ENCODE data around the gene LRG1. TPM values are rescaled to one million over a fixed set of nuclear protein-coding genes. Genes with fewer than 3 reads are reported as not detected.

LRG1 gene
- total RNA-seq, 1 experiment from 2014 or later, result 0.81 TPM

DNA sequence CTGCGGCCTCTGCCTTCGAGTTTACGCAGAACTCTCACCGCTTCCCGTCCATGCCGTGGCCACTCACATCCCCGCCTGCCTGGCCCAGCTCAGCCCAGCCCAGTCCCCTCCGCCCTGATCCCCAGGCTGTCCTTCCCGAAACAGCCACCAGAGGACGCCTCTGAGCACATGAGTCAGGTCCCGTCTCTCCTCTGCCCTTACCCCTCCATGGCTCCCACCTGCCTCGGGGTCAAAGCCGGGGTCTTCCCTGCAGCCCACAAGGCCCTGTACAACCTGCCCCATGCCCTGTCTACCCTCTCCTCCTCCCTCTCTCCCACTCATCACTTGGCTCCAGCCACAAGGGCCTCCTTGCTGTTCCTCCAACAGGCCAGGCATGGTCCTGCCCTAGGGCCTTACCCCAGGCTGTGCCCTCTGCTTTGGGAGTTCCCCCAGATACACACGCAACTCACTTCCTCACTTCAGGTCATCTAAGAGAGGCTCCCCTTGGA is 27.8 kb upstream of the LRG1 start:
- DNase-seq (ENCODE audit: low spot score) (peak; percentile 96), ATAC-seq (peak; percentile 94)
- Mint-ChIP-seq H3K9me3 (no peaks in the 10 kb centered on the region), H3K4me1 (peaks cover 2% of the 10 kb centered on the region; the same call in 1 of the 2 replicates), H3K36me3 (no peaks in the 10 kb centered on the region), H3K27ac (no peak overlapping the region), H3K4me3 (no peak overlapping the region), H3K27me3 (ENCODE audit: low read depth) (no peaks in the 10 kb centered on the region)
- ChIA-PET POLR2A (no interaction called here), CTCF (interaction anchor here (0.6 to 14.6 kb wide), 40 partner anchors 9 to 301 kb away, joined by 3 to 217 read pairs (median 6); partner anchors contain the start of genes PLIN4 and PLIN5)
- TF ChIP-seq, protein P1, sequence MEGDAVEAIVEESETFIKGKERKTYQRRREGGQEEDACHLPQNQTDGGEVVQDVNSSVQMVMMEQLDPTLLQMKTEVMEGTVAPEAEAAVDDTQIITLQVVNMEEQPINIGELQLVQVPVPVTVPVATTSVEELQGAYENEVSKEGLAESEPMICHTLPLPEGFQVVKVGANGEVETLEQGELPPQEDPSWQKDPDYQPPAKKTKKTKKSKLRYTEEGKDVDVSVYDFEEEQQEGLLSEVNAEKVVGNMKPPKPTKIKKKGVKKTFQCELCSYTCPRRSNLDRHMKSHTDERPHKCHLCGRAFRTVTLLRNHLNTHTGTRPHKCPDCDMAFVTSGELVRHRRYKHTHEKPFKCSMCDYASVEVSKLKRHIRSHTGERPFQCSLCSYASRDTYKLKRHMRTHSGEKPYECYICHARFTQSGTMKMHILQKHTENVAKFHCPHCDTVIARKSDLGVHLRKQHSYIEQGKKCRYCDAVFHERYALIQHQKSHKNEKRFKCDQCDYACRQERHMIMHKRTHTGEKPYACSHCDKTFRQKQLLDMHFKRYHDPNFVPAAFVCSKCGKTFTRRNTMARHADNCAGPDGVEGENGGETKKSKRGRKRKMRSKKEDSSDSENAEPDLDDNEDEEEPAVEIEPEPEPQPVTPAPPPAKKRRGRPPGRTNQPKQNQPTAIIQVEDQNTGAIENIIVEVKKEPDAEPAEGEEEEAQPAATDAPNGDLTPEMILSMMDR (IDR thresholded peaks at IDR 0.05), result peak; percentile 99
- TF ChIP-seq, protein P2, sequence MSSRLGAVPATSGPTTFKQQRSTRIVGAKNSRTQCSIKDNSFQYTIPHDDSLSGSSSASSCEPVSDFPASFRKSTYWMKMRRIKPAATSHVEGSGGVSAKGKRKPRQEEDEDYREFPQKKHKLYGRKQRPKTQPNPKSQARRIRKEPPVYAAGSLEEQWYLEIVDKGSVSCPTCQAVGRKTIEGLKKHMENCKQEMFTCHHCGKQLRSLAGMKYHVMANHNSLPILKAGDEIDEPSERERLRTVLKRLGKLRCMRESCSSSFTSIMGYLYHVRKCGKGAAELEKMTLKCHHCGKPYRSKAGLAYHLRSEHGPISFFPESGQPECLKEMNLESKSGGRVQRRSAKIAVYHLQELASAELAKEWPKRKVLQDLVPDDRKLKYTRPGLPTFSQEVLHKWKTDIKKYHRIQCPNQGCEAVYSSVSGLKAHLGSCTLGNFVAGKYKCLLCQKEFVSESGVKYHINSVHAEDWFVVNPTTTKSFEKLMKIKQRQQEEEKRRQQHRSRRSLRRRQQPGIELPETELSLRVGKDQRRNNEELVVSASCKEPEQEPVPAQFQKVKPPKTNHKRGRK (CRISPR knock-in tag; IDR thresholded peaks at IDR 0.05; ENCODE audit: borderline replicate concordance), result no peak
- TF ChIP-seq ZNF317 (CRISPR knock-in tag; IDR thresholded peaks at IDR 0.05; ENCODE audit: borderline replicate concordance, low read depth) (no peak), NFYB (CRISPR knock-in tag; conservative IDR thresholded peaks at IDR 0.05; ENCODE audit: low read depth) (no peak), FOXP1 (CRISPR knock-in tag; IDR thresholded peaks at IDR 0.05; ENCODE audit: borderline replicate concordance) (no peak), ZNF671 (CRISPR knock-in tag; IDR thresholded peaks at IDR 0.05) (no peak), RORB (CRISPR knock-in tag; IDR thresholded peaks at IDR 0.05) (no peak), ZNF219 (CRISPR knock-in tag; IDR thresholded peaks at IDR 0.05; ENCODE audit: borderline replicate concordance) (no peak), FOXJ3 (CRISPR knock-in tag; IDR thresholded peaks at IDR 0.05; ENCODE audit: borderline replicate concordance) (no peak), HMGA2 (CRISPR knock-in tag; IDR thresholded peaks at IDR 0.05) (no peak), ZNF121 (CRISPR knock-in tag; IDR thresholded peaks at IDR 0.05) (peak; percentile 90)
- TF ChIP-seq, protein P3, sequence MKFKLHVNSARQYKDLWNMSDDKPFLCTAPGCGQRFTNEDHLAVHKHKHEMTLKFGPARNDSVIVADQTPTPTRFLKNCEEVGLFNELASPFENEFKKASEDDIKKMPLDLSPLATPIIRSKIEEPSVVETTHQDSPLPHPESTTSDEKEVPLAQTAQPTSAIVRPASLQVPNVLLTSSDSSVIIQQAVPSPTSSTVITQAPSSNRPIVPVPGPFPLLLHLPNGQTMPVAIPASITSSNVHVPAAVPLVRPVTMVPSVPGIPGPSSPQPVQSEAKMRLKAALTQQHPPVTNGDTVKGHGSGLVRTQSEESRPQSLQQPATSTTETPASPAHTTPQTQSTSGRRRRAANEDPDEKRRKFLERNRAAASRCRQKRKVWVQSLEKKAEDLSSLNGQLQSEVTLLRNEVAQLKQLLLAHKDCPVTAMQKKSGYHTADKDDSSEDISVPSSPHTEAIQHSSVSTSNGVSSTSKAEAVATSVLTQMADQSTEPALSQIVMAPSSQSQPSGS (CRISPR knock-in tag; IDR thresholded peaks at IDR 0.05; ENCODE audit: borderline replicate concordance, low read depth), result no peak
- TF ChIP-seq, protein P4, sequence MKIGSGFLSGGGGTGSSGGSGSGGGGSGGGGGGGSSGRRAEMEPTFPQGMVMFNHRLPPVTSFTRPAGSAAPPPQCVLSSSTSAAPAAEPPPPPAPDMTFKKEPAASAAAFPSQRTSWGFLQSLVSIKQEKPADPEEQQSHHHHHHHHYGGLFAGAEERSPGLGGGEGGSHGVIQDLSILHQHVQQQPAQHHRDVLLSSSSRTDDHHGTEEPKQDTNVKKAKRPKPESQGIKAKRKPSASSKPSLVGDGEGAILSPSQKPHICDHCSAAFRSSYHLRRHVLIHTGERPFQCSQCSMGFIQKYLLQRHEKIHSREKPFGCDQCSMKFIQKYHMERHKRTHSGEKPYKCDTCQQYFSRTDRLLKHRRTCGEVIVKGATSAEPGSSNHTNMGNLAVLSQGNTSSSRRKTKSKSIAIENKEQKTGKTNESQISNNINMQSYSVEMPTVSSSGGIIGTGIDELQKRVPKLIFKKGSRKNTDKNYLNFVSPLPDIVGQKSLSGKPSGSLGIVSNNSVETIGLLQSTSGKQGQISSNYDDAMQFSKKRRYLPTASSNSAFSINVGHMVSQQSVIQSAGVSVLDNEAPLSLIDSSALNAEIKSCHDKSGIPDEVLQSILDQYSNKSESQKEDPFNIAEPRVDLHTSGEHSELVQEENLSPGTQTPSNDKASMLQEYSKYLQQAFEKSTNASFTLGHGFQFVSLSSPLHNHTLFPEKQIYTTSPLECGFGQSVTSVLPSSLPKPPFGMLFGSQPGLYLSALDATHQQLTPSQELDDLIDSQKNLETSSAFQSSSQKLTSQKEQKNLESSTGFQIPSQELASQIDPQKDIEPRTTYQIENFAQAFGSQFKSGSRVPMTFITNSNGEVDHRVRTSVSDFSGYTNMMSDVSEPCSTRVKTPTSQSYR (CRISPR knock-in tag; IDR thresholded peaks at IDR 0.05), result no peak
- TF ChIP-seq, protein P5, sequence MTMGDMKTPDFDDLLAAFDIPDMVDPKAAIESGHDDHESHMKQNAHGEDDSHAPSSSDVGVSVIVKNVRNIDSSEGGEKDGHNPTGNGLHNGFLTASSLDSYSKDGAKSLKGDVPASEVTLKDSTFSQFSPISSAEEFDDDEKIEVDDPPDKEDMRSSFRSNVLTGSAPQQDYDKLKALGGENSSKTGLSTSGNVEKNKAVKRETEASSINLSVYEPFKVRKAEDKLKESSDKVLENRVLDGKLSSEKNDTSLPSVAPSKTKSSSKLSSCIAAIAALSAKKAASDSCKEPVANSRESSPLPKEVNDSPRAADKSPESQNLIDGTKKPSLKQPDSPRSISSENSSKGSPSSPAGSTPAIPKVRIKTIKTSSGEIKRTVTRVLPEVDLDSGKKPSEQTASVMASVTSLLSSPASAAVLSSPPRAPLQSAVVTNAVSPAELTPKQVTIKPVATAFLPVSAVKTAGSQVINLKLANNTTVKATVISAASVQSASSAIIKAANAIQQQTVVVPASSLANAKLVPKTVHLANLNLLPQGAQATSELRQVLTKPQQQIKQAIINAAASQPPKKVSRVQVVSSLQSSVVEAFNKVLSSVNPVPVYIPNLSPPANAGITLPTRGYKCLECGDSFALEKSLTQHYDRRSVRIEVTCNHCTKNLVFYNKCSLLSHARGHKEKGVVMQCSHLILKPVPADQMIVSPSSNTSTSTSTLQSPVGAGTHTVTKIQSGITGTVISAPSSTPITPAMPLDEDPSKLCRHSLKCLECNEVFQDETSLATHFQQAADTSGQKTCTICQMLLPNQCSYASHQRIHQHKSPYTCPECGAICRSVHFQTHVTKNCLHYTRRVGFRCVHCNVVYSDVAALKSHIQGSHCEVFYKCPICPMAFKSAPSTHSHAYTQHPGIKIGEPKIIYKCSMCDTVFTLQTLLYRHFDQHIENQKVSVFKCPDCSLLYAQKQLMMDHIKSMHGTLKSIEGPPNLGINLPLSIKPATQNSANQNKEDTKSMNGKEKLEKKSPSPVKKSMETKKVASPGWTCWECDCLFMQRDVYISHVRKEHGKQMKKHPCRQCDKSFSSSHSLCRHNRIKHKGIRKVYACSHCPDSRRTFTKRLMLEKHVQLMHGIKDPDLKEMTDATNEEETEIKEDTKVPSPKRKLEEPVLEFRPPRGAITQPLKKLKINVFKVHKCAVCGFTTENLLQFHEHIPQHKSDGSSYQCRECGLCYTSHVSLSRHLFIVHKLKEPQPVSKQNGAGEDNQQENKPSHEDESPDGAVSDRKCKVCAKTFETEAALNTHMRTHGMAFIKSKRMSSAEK (CRISPR knock-in tag; IDR thresholded peaks at IDR 0.05; ENCODE audit: borderline replicate concordance), result 0 out of 2 replicates have a peak, but pooled peaks have one; percentile 69
- TF ChIP-seq, protein P6, sequence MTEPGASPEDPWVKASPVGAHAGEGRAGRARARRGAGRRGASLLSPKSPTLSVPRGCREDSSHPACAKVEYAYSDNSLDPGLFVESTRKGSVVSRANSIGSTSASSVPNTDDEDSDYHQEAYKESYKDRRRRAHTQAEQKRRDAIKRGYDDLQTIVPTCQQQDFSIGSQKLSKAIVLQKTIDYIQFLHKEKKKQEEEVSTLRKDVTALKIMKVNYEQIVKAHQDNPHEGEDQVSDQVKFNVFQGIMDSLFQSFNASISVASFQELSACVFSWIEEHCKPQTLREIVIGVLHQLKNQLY (CRISPR knock-in tag; IDR thresholded peaks at IDR 0.05), result no peak
- TF ChIP-seq, protein P7, sequence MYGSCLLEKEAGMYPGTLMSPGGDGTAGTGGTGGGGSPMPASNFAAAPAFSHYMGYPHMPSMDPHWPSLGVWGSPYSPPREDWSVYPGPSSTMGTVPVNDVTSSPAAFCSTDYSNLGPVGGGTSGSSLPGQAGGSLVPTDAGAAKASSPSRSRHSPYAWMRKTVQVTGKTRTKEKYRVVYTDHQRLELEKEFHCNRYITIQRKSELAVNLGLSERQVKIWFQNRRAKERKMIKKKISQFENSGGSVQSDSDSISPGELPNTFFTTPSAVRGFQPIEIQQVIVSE (CRISPR knock-in tag; IDR thresholded peaks at IDR 0.05; ENCODE audit: borderline replicate concordance), result no peak
- TF ChIP-seq, protein P8, sequence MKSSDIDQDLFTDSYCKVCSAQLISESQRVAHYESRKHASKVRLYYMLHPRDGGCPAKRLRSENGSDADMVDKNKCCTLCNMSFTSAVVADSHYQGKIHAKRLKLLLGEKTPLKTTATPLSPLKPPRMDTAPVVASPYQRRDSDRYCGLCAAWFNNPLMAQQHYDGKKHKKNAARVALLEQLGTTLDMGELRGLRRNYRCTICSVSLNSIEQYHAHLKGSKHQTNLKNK (CRISPR knock-in tag; IDR thresholded peaks at IDR 0.05), result no peak
- TF ChIP-seq, protein P9, sequence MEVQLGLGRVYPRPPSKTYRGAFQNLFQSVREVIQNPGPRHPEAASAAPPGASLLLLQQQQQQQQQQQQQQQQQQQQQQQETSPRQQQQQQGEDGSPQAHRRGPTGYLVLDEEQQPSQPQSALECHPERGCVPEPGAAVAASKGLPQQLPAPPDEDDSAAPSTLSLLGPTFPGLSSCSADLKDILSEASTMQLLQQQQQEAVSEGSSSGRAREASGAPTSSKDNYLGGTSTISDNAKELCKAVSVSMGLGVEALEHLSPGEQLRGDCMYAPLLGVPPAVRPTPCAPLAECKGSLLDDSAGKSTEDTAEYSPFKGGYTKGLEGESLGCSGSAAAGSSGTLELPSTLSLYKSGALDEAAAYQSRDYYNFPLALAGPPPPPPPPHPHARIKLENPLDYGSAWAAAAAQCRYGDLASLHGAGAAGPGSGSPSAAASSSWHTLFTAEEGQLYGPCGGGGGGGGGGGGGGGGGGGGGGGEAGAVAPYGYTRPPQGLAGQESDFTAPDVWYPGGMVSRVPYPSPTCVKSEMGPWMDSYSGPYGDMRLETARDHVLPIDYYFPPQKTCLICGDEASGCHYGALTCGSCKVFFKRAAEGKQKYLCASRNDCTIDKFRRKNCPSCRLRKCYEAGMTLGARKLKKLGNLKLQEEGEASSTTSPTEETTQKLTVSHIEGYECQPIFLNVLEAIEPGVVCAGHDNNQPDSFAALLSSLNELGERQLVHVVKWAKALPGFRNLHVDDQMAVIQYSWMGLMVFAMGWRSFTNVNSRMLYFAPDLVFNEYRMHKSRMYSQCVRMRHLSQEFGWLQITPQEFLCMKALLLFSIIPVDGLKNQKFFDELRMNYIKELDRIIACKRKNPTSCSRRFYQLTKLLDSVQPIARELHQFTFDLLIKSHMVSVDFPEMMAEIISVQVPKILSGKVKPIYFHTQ (CRISPR knock-in tag; IDR thresholded peaks at IDR 0.05), result no peak
- TF ChIP-seq, protein P10, sequence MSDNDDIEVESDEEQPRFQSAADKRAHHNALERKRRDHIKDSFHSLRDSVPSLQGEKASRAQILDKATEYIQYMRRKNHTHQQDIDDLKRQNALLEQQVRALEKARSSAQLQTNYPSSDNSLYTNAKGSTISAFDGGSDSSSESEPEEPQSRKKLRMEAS (CRISPR knock-in tag; IDR thresholded peaks at IDR 0.05), result 0 out of 2 replicates have a peak, but pooled peaks have one; percentile 22

All from WTC11 (cell line).